HCT116 (cell line): ENCODE measurements around the gene OGG1. TPM values are rescaled to one million over a fixed set of nuclear protein-coding genes. Genes with fewer than 3 reads are reported as not detected.

Experiments used
- ATAC-seq: fragments of 200-7000 bp; cut with Tn5 transposase; 2 replicates; pipeline ENCODE4 v1.9.1; 2020; ENCODE audit warnings: mild to moderate bottlenecking, moderate library complexity
- BruUV-seq: library from RNA; stranded (reverse); fragments of 400-500 nt; replicated peaks from 2 replicates; lab custom pipeline; 2021; lab: Mats Ljungman, UMichigan
- CTCF ChIA-PET: fragments of 300-600 bp; sonication (Branson Sonifier 250); formaldehyde crosslinking; loops from one replicate; lab custom pipeline; 2021; ENCODE audit warnings: antibody characterized with exemption; lab: Charles Lee
- POLR2A ChIA-PET: fragments of 300-600, 350-600 bp; sonication (Branson Sonifier 250); formaldehyde crosslinking; loops from one replicate; lab custom pipeline; 2021; ENCODE audit warnings: antibody characterized with exemption; lab: Charles Lee
- RAD21 ChIA-PET, 2 experiments: fragments of 300-600 bp; sonication (Branson Sonifier 250); formaldehyde crosslinking; loops; one replicate each; lab custom pipeline; 2023; ENCODE audit warnings: low total read pairs in 2 of 2; ENCODE audit not compliant: uncharacterized antibody in 2 of 2, unreplicated experiment in 2 of 2, low non-redundant PET in 1 of 2; lab: Charles Lee
- DNase-seq: peaks from one replicate; pipeline ENCODE4 v3.0.0-alpha.2; 2010; ENCODE audit warnings: low read depth, low spot score
- H2AFZ ChIP-seq: fragments of 200-600 bp; shearing (Covaris generic), sonication (generic); 2 replicates; pipeline ENCODE4 v1.6.1; 2017; ENCODE audit warnings: low read depth, mixed run types, mixed read lengths, antibody characterized with exemption, low read length; ENCODE audit not compliant: poor library complexity, severe bottlenecking
- H3K27ac ChIP-seq: 2 replicates; pipeline ENCODE4 v1.5.1; 2012; ENCODE audit warnings: low read depth, low read length
- H3K27me3 ChIP-seq: fragments of 200-600 bp; sonication (generic); 2 replicates; pipeline ENCODE4 v1.6.1; 2016; ENCODE audit warnings: mixed run types, low read length, mixed read lengths; ENCODE audit not compliant: insufficient read depth
- H3K36me3 ChIP-seq, 2 experiments: fragments of 200-500 bp in 1 of 2; fragments of 200-600 bp in 1 of 2; sonication (Bioruptor generic) in 1 of 2; sonication (generic) in 1 of 2; 2 replicates each; pipeline versions ENCODE4 v1.5.1 to v1.6.1; 2014 to 2016; ENCODE audit warnings: low read length in 2 of 2, inconsistent platforms in 1 of 2, mixed read lengths in 1 of 2, mixed run types in 1 of 2; ENCODE audit not compliant: insufficient read depth in 2 of 2, control insufficient read depth in 1 of 2
- H3K4me1 ChIP-seq, 2 experiments: fragments of 200-600 bp in 1 of 2; sonication (generic) in 1 of 2; 2 replicates each; pipeline versions ENCODE4 v1.5.1 to v1.6.1; 2012 to 2017; ENCODE audit warnings: low read length in 2 of 2, inconsistent platforms in 1 of 2, mild to moderate bottlenecking in 1 of 2, mixed read lengths in 1 of 2, mixed run types in 1 of 2, moderate library complexity in 1 of 2; ENCODE audit not compliant: insufficient read depth in 2 of 2, control insufficient read depth in 1 of 2
- H3K4me2 ChIP-seq: fragments of 200-600 bp; sonication (generic); 2 replicates; pipeline ENCODE4 v1.6.1; 2017; ENCODE audit warnings: mixed run types, low read length, mixed read lengths
- H3K4me3 ChIP-seq, 2 experiments: fragments of 200-600 bp in 1 of 2; sonication (generic) in 1 of 2; replicated peaks in 1 of 2; 2 replicates each; pipeline ENCODE4 v1.5.1; 2011 to 2016; ENCODE audit warnings: low read length in 2 of 2, control low read depth in 1 of 2, low read depth in 1 of 2, mild to moderate bottlenecking in 1 of 2, mixed read lengths in 1 of 2, mixed run types in 1 of 2
- H3K79me2 ChIP-seq: fragments of 200-600 bp; sonication (generic); 2 replicates; pipeline ENCODE4 v1.6.1; 2017; ENCODE audit warnings: mild to moderate bottlenecking, mixed run types, low read length, moderate library complexity, mixed read lengths; ENCODE audit not compliant: insufficient read depth
- H3K9ac ChIP-seq: fragments of 200-600 bp; sonication (generic); 2 replicates; pipeline ENCODE4 v1.6.1; 2016; ENCODE audit warnings: low read length, mixed read lengths
- H3K9me2 ChIP-seq: fragments of 200-600 bp; sonication (generic), shearing (Covaris generic); 2 replicates; pipeline ENCODE4 v1.6.1; 2017; ENCODE audit warnings: mixed run types, mild to moderate bottlenecking, moderate library complexity; ENCODE audit not compliant: insufficient read depth
- H3K9me3 ChIP-seq, 2 experiments: fragments of 200-500 bp in 1 of 2; fragments of 200-600 bp in 1 of 2; sonication (Bioruptor generic) in 1 of 2; sonication (generic) in 1 of 2; 2 replicates each; pipeline ENCODE4 v1.6.1; 2014 to 2017; ENCODE audit warnings: low read length in 2 of 2, mixed read lengths in 2 of 2, inconsistent platforms in 1 of 2, low read depth in 1 of 2, mild to moderate bottlenecking in 1 of 2, mixed run types in 1 of 2, moderate library complexity in 1 of 2; ENCODE audit not compliant: control insufficient read depth in 1 of 2, insufficient read depth in 1 of 2
- H4K20me1 ChIP-seq: fragments of 200-600 bp; sonication (generic), shearing (Covaris generic); 2 replicates; pipeline ENCODE4 v1.6.1; 2017; ENCODE audit warnings: mixed run types, mild to moderate bottlenecking, moderate library complexity; ENCODE audit not compliant: insufficient read depth
- CEBPB ChIP-seq: IDR thresholded peaks from 2 replicates; pipeline ENCODE4 v1.6.1; 2012; ENCODE audit warnings: low read depth
- EGR1 ChIP-seq: IDR thresholded peaks from 2 replicates; pipeline ENCODE4 v1.6.1; 2012; ENCODE audit warnings: low read depth
- MAX ChIP-seq: IDR thresholded peaks from 2 replicates; pipeline ENCODE4 v1.6.1; 2012
- POLR2AphosphoS5 ChIP-seq: IDR thresholded peaks from 2 replicates; pipeline ENCODE4 v1.6.1; 2011; ENCODE audit warnings: mild to moderate bottlenecking, low read depth, low read length, moderate library complexity
- RAD21 ChIP-seq: IDR thresholded peaks from 2 replicates; pipeline ENCODE4 v1.6.1; 2012; ENCODE audit warnings: low read depth, mild to moderate bottlenecking
- REST ChIP-seq: IDR thresholded peaks from 2 replicates; pipeline ENCODE4 v1.6.1; 2012; ENCODE audit warnings: low read depth
- SIN3A ChIP-seq: IDR thresholded peaks from 2 replicates; pipeline ENCODE4 v1.6.1; 2012; ENCODE audit warnings: low read depth
- SRF ChIP-seq: IDR thresholded peaks from 2 replicates; pipeline ENCODE4 v1.6.1; 2012; ENCODE audit warnings: low read depth
- YY1 ChIP-seq: IDR thresholded peaks from 2 replicates; pipeline ENCODE4 v1.6.1; 2011; ENCODE audit warnings: low read length, low read depth, moderate library complexity, mild to moderate bottlenecking; ENCODE audit not compliant: insufficient replicate concordance; ENCODE audit errors: extremely low read depth
- ZNF274 ChIP-seq: fragments of 200-500 bp; sonication (Bioruptor generic); IDR thresholded peaks from 2 replicates; pipeline ENCODE4 v1.6.1; 2014; ENCODE audit warnings: mild to moderate bottlenecking, low read depth, low read length, inconsistent platforms
- intact Hi-C: fragments of 100-400 bp; cut with micrococcal nuclease; formaldehyde crosslinking; loops from 2 replicates; pipeline ENCODE4 v1.10.0; 2022
- total RNA-seq: library from RNA; stranded (reverse); gene quantifications from one replicate; pipeline ENCODE4 v1.2.1, GENCODE V29; 2021; ENCODE audit not compliant: unreplicated experiment
- TF ChIP-seq, protein P1 (sequence below): IDR thresholded peaks from 2 replicates; pipeline ENCODE4 v1.6.1; 2011; ENCODE audit warnings: mild to moderate bottlenecking, low read length, moderate library complexity; ENCODE audit not compliant: insufficient replicate concordance; ENCODE audit errors: extremely low read depth

OGG1 gene
- total RNA-seq, 1 experiment from 2014 or later: 16.3 TPM

GRCh38 chr3:9715136-9715535 lies 34.6 kb upstream of the OGG1 start:
- Histone ChIP-seq H3K27me3 (peaks cover 3% of the 10 kb centered on the region; the same call in 1 of the 2 replicates), H2AFZ (peak overlapping the region; percentile 11), H3K4me1 (peaks cover 10 to 14% of the 10 kb centered on the region in 2 experiments), H3K9me2 (no peaks in the 10 kb centered on the region), H3K27ac (no peak overlapping the region; the same call in 1 of the 2 replicates), H3K9ac (no peak overlapping the region), H3K9me3 (no peaks in the 10 kb centered on the region), H3K79me2 (no peaks in the 10 kb centered on the region), H4K20me1 (no peaks in the 10 kb centered on the region), H3K4me3 (no peak overlapping the region), H3K36me3 (no peaks in the 10 kb centered on the region), H3K4me2 (peak overlapping the region; percentile 36)
- ChIA-PET RAD21 (no interaction called here), POLR2A (no interaction called here), CTCF (interaction anchor here (0.7 to 2.2 kb wide), 4 partner anchors 12 to 129 kb away, joined by 3 to 13 read pairs (median 6); partner anchors contain the start of gene RPUSD3)
- DNase-seq (peak; percentile 6), ATAC-seq (peak; percentile 72)
- BruUV-seq: no TSS peak
- intact Hi-C loops: loop anchor here (5.0 kb wide), 3 partner anchors 217 to 512 kb away; partner anchors contain the start of gene CRELD1
- TF ChIP-seq MAX (no peak), YY1 (no peak), EGR1 (no peak), POLR2AphosphoS5 (peak; percentile 13; the same call in 1 of the 2 replicates), RAD21 (no peak)

- intact Hi-C loops: loop anchor here (5.0 kb wide), 3 partner anchors 216 to 511 kb away; partner anchors contain the start of gene CRELD1
- H3K9ac ChIP-seq: no peak overlapping the region
- peak overlapping the region; percentile 25 for H2AFZ ChIP-seq
- H3K27me3 ChIP-seq: peaks cover 3% of the 10 kb centered on the region; the same call in 1 of the 2 replicates
- peaks cover 10 to 14% of the 10 kb centered on the region in 2 experiments for H3K4me1 ChIP-seq
- peak overlapping the region; percentile 9; the same call in 1 of the 2 replicates for H3K27ac ChIP-seq
- H3K36me3 ChIP-seq: no peaks in the 10 kb centered on the region
- CTCF ChIA-PET: interaction anchor here (0.6 to 2.2 kb wide), 12 partner anchors 11 to 359 kb away, joined by 3 to 13 read pairs (median 4); partner anchors contain the start of genes ARPC4, OGG1, TADA3 and TTLL3
- H3K4me3 ChIP-seq: no peak overlapping the region
- RAD21 ChIA-PET: interaction anchor here (0.8 to 1.2 kb wide), 3 partner anchors 16 to 231 kb away, joined by 3 to 4 read pairs (median 4); partner anchors contain the start of genes BRPF1 (in 1 of the 2) and OGG1 (in 1 of the 2)
- peak overlapping the region; percentile 36; the same call in 1 of the 2 replicates for H3K4me2 ChIP-seq
- no TSS peak for BruUV-seq
- no peaks in the 10 kb centered on the region for H3K9me2 ChIP-seq
- peak; percentile 81 for DNase-seq
- H4K20me1 ChIP-seq: no peaks in the 10 kb centered on the region
- peak; percentile 98 for ATAC-seq
- POLR2A ChIA-PET: interaction anchor here (1.0 kb wide), 1 partner anchor 15 kb away, joined by 5 read pairs; the partner anchor contains the start of gene BRPF1
- no peaks in the 10 kb centered on the region for H3K9me3 ChIP-seq
- H3K79me2 ChIP-seq: no peaks in the 10 kb centered on the region
- TF ChIP-seq YY1: no peak
- peak; percentile 44; the same call in 1 of the 2 replicates for TF ChIP-seq POLR2AphosphoS5
- TF ChIP-seq, protein P1, sequence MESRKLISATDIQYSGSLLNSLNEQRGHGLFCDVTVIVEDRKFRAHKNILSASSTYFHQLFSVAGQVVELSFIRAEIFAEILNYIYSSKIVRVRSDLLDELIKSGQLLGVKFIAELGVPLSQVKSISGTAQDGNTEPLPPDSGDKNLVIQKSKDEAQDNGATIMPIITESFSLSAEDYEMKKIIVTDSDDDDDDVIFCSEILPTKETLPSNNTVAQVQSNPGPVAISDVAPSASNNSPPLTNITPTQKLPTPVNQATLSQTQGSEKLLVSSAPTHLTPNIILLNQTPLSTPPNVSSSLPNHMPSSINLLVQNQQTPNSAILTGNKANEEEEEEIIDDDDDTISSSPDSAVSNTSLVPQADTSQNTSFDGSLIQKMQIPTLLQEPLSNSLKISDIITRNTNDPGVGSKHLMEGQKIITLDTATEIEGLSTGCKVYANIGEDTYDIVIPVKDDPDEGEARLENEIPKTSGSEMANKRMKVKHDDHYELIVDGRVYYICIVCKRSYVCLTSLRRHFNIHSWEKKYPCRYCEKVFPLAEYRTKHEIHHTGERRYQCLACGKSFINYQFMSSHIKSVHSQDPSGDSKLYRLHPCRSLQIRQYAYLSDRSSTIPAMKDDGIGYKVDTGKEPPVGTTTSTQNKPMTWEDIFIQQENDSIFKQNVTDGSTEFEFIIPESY: no peak
- TF ChIP-seq SIN3A: no peak
- TF ChIP-seq REST: no peak
- TF ChIP-seq CEBPB: peak; percentile 86
- TF ChIP-seq ZNF274: no peak
- TF ChIP-seq SRF: peak; percentile 63
These were observed 33.9 kb upstream of the OGG1 start for GRCh38 chr3:9715764-9716437.
